Thyroid gland (tissue), 4 donors: ENCODE results near the gene CNDP1. TPM values are rescaled to one million over a fixed set of nuclear protein-coding genes. Genes with fewer than 3 reads are reported as not detected.

Experiments used
- DNase-seq, 2 donors: peaks; one replicate each; pipeline ENCODE4 v3.0.0-alpha.2; 2019
- H3K27ac ChIP-seq, 3 donors: fragments of 200-600 bp; sonication (generic); 1 replicate in 2 of 3; 2 replicates in 1 of 3; pipeline ENCODE4 v1.5.1; 2016 to 2019; ENCODE audit warnings: mild to moderate bottlenecking in 1 of 3, moderate library complexity in 1 of 3
- H3K27me3 ChIP-seq: fragments of 200-600 bp; sonication (generic); one replicate; pipeline ENCODE4 v1.5.1; 2019
- H3K36me3 ChIP-seq, 2 donors: fragments of 200-600 bp; sonication (generic); one replicate each; pipeline ENCODE4 v1.5.1; 2016 to 2019
- H3K4me1 ChIP-seq, 2 donors: fragments of 200-600 bp; sonication (generic); one replicate each; pipeline ENCODE4 v1.5.1; 2017 to 2019
- H3K4me3 ChIP-seq, 3 donors: fragments of 200-600 bp; sonication (generic); replicated peaks in 1 of 3; 1 replicate in 2 of 3; 2 replicates in 1 of 3; pipeline ENCODE4 v1.5.1; 2016; ENCODE audit warnings: mild to moderate bottlenecking in 1 of 3
- H3K9me3 ChIP-seq: fragments of 200-600 bp; sonication (generic); one replicate; pipeline ENCODE4 v1.5.1; 2017
- CTCF ChIP-seq, 6 experiments: fragments of 200-600 bp in 3 of 6; fragments of 450-650 bp in 3 of 6; sonication (generic) in 3 of 6; IDR thresholded peaks; one replicate each; pipeline ENCODE4 v1.5.1; 2016 to 2019; ENCODE audit warnings: antibody characterized with exemption in 6 of 6, mild to moderate bottlenecking in 2 of 6, inconsistent platforms in 1 of 6, moderate library complexity in 1 of 6
- POLR2A ChIP-seq, 2 donors: fragments of 450-650 bp; IDR thresholded peaks; one replicate each; pipeline ENCODE4 v1.6.1; 2017; ENCODE audit warnings: antibody characterized with exemption in 2 of 2, mild to moderate bottlenecking in 2 of 2, moderate library complexity in 1 of 2
- WGBS, 2 donors: methylation state at CpG; one replicate each; pipeline ENCODE4 v1.1.5; 2017; 5-methylcytosine and 5-hydroxymethylcytosine counted together
- intact Hi-C: fragments of 100-400 bp; cut with DNase I; formaldehyde crosslinking; loops from one replicate; pipeline ENCODE4 v1.15.1; 2023
- total RNA-seq, 4 donors: library from RNA; depleted of rRNA; stranded (reverse); fragments of >200 nt; gene quantifications; one replicate each; pipeline ENCODE4 v1.2.3, GENCODE V29; 2016

CNDP1 gene
- total RNA-seq, 4 donors from 2014 or later = 0.25 to 1.0 TPM; not detected in 2

- Histone ChIP-seq H3K4me3 (no peak overlapping the region), H3K36me3 (peaks cover 0 to 6% of the 10 kb centered on the region in 2 donors), H3K9me3 (no peaks in the 10 kb centered on the region), H3K4me1 (no peaks in the 10 kb centered on the region), H3K27me3 (no peaks in the 10 kb centered on the region), H3K27ac (no peak overlapping the region)
- intact Hi-C loops = no loop called here
- DNase-seq = no peak
- WGBS, 2 donors = 80 to 93% methylated on average over 6 of the region's 6 CpGs
- TF ChIP-seq CTCF (IDR thresholded peaks at IDR 0.05) (no peak), POLR2A (IDR thresholded peaks at IDR 0.05) (no peak)
These were observed 98.0 kb downstream of the CNDP1 start for GRCh38 chr18:74632351-74632679.

- no peak for TF ChIP-seq CTCF (IDR thresholded peaks at IDR 0.05)
- TF ChIP-seq POLR2A (IDR thresholded peaks at IDR 0.05) = no peak
- no peaks in the 10 kb centered on the region for H3K4me1 ChIP-seq
- WGBS, 2 donors = 95 to 97% methylated on average over 4 of the region's 4 CpGs
- intact Hi-C loops = no loop called here
- no peaks in the 10 kb centered on the region for H3K27me3 ChIP-seq
- H3K36me3 ChIP-seq = peaks cover 0 to 6% of the 10 kb centered on the region in 2 donors
- DNase-seq = no peak
- no peak overlapping the region for H3K4me3 ChIP-seq
- H3K27ac ChIP-seq = no peak overlapping the region
- H3K9me3 ChIP-seq = no peaks in the 10 kb centered on the region
These were observed 98.6 kb downstream of the CNDP1 start for GRCh38 chr18:74632856-74633255.

GRCh38 chr18:74633652-74634352 lies 99.5 kb downstream of the CNDP1 start:
- no peaks in the 10 kb centered on the region for H3K27me3 ChIP-seq
- 93 to 95% methylated on average over 13 of the region's 13 CpGs for WGBS, 2 donors
- DNase-seq = no peak
- no peak overlapping the region for H3K4me3 ChIP-seq
- intact Hi-C loops = no loop called here
- H3K9me3 ChIP-seq = no peaks in the 10 kb centered on the region
- TF ChIP-seq POLR2A (IDR thresholded peaks at IDR 0.05) = no peak
- peaks cover 0 to 6% of the 10 kb centered on the region in 2 donors for H3K36me3 ChIP-seq
- H3K27ac ChIP-seq = no peak overlapping the region
- no peaks in the 10 kb centered on the region for H3K4me1 ChIP-seq

GRCh38 chr18:74635224-74635975 lies 101.1 kb downstream of the CNDP1 start:
- WGBS, 2 donors = 89% methylated on average over 15 of the region's 15 CpGs
- no peak overlapping the region for H3K27ac ChIP-seq
- H3K4me3 ChIP-seq = no peak overlapping the region

More at GRCh38 chr18:74635224-74635975, 101.1 kb downstream of the CNDP1 start:
- TF ChIP-seq POLR2A (IDR thresholded peaks at IDR 0.05) = no peak
- no peak for TF ChIP-seq CTCF (IDR thresholded peaks at IDR 0.05)
- Histone ChIP-seq H3K4me1 (no peaks in the 10 kb centered on the region), H3K9me3 (no peaks in the 10 kb centered on the region), H3K27me3 (no peaks in the 10 kb centered on the region), H3K36me3 (peaks cover 0 to 6% of the 10 kb centered on the region in 2 donors)
- intact Hi-C loops = no loop called here
- no peak for DNase-seq

Other genes with a start within 250 kb of the CNDP1 start
- 10 to 100 TPM; 45.7 to 95.3 (median 64.5) TPM for gene CYB5A, start 242.5 kb upstream of the CNDP1 start, total RNA-seq
- not detected for gene C18orf63, start 218.7 kb upstream of the CNDP1 start, total RNA-seq
- gene DIPK1C, start 77.2 kb upstream of the CNDP1 start, total RNA-seq = not detected
- gene CNDP2, start 38.1 kb upstream of the CNDP1 start, total RNA-seq = 100 to 1,000 TPM; 249 to 437 (median 301) TPM
- gene ZNF407, start 63.4 kb downstream of the CNDP1 start, total RNA-seq = 10 to 100 TPM; 20.2 to 40.0 (median 26.4) TPM